Astrocyte of the spinal cord (primary cell): ENCODE data around the gene INCA1.

Experiments
- DNase-seq: peaks from one replicate; pipeline ENCODE4 v3.0.0; 2011; ENCODE audit warnings: low read depth, low spot score
- H3K4me3 ChIP-seq: 2 replicates; pipeline ENCODE4 v1.5.1; 2011; ENCODE audit warnings: low read depth, mild to moderate bottlenecking, low read length, moderate library complexity
- CTCF ChIP-seq: IDR thresholded peaks from 2 replicates; pipeline ENCODE4 v1.5.1; 2012; ENCODE audit warnings: low read depth, mild to moderate bottlenecking, low read length, inconsistent platforms
- in situ Hi-C: cut with HindIII; loops from 2 replicates; pipeline ENCODE4 v1.10.0; 2017; ENCODE audit warnings: low sequenced_read_pairs

INCA1 gene

GRCh38 chr17:4947411-4948165, 49.7 kb downstream of the INCA1 start:
- peak; percentile 57 for DNase-seq
- H3K4me3 ChIP-seq, result peak overlapping the region; percentile 96
- in situ Hi-C loops, result no loop called here
- no peak for TF ChIP-seq CTCF

GRCh38 chr17:4947010-4947410, 50.3 kb downstream of the INCA1 start:
- DNase-seq, result no peak
- TF ChIP-seq CTCF, result no peak
- in situ Hi-C loops, result no loop called here
- peak overlapping the region; percentile 96 for H3K4me3 ChIP-seq

GRCh38 chr17:4946312-4946976, 50.9 kb downstream of the INCA1 start:
- H3K4me3 ChIP-seq, result peak overlapping the region; percentile 96
- TF ChIP-seq CTCF, result no peak
- DNase-seq, result no peak
- in situ Hi-C loops, result no loop called here

GRCh38 chr17:4945944-4946280, 51.4 kb downstream of the INCA1 start:
- TF ChIP-seq CTCF, result no peak
- H3K4me3 ChIP-seq, result peak overlapping the region; percentile 96
- no peak for DNase-seq
- in situ Hi-C loops, result no loop called here

- in situ Hi-C loops, result no loop called here
Measured at GRCh38 chr17:4945176-4945943, 52.0 kb downstream of the INCA1 start.

More at GRCh38 chr17:4945176-4945943, 52.0 kb downstream of the INCA1 start:
- no peak for TF ChIP-seq CTCF
- DNase-seq, result peak; percentile 86
- H3K4me3 ChIP-seq, result no peak overlapping the region
